HTR-8/SVneo (cell line): ENCODE data around the gene SYNGR1.

Source experiments
- DNase-seq: peaks from one replicate; pipeline ENCODE4 v3.0.0; 2011; ENCODE audit warnings: low spot score, mixed read lengths; ENCODE audit not compliant: insufficient read length
- FAIRE-seq: peaks from 2 replicates; lab custom pipeline; 2011; peaks lifted over from hg19 to GRCh38; lab: Jason Lieb, UNC

The SYNGR1 gene

GRCh38 chr22:39365492-39365780 is 15.6 kb downstream of the SYNGR1 start:
- DNase-seq (no peak), FAIRE-seq (no peak)

GRCh38 chr22:39367035-39367434 is 17.2 kb downstream of the SYNGR1 start:
- DNase-seq (no peak), FAIRE-seq (no peak)

- no peak for DNase-seq
- FAIRE-seq, result no peak
Measured at GRCh38 chr22:39368461-39368911, 18.7 kb downstream of the SYNGR1 start.

GRCh38 chr22:39369186-39369585 is 19.4 kb downstream of the SYNGR1 start:
- no peak for FAIRE-seq
- no peak for DNase-seq

GRCh38 chr22:39369586-39369985 is 19.8 kb downstream of the SYNGR1 start:
- DNase-seq (no peak), FAIRE-seq (no peak)

- no peak for FAIRE-seq
- no peak for DNase-seq
Measured at GRCh38 chr22:39371732-39372131, 21.9 kb downstream of the SYNGR1 start.

- FAIRE-seq (no peak), DNase-seq (no peak)
Measured at GRCh38 chr22:39374191-39374590, 24.4 kb downstream of the SYNGR1 start.

- FAIRE-seq, result no peak
- DNase-seq, result no peak
Measured at GRCh38 chr22:39374801-39375200, 25.0 kb downstream of the SYNGR1 start.

GRCh38 chr22:39375646-39376045 is 25.9 kb downstream of the SYNGR1 start:
- DNase-seq (no peak), FAIRE-seq (no peak)

- no peak for FAIRE-seq
Measured at GRCh38 chr22:39379756-39380730, 30.3 kb downstream of the SYNGR1 start.

GRCh38 chr22:39381009-39381755 is 31.4 kb downstream of the SYNGR1 start:
- DNase-seq (no peak), FAIRE-seq (no peak)

More at GRCh38 chr22:39379756-39380730, 30.3 kb downstream of the SYNGR1 start:
- no peak for DNase-seq

GRCh38 chr22:39381930-39382329 is 32.1 kb downstream of the SYNGR1 start:
- DNase-seq, result no peak

GRCh38 chr22:39382410-39382809 is 32.6 kb downstream of the SYNGR1 start:
- FAIRE-seq (no peak), DNase-seq (no peak)

More at GRCh38 chr22:39381930-39382329, 32.1 kb downstream of the SYNGR1 start:
- no peak for FAIRE-seq

- FAIRE-seq, result no peak
- DNase-seq, result peak; percentile 40
Measured at GRCh38 chr22:39383841-39384625, 34.2 kb downstream of the SYNGR1 start.

GRCh38 chr22:39384750-39385480 is 35.1 kb downstream of the SYNGR1 start:
- no peak for FAIRE-seq
- DNase-seq, result no peak

- DNase-seq, result peak; percentile 97
- FAIRE-seq, result peak; percentile 83
Measured at GRCh38 chr22:39388261-39389011, 38.6 kb downstream of the SYNGR1 start.

GRCh38 chr22:39389420-39389819 is 39.6 kb downstream of the SYNGR1 start:
- DNase-seq, result no peak
- FAIRE-seq, result no peak

- DNase-seq, result no peak
- no peak for FAIRE-seq
Measured at GRCh38 chr22:39392341-39392948, 42.7 kb downstream of the SYNGR1 start.
